Vagina (tissue), 2 donors: ENCODE measurements around the gene BACH1.

Source experiments
- CTCF ChIP-seq, 3 experiments: fragments of 450-650 bp in 2 of 3; fragments of 200-600 bp in 1 of 3; sonication (generic) in 1 of 3; IDR thresholded peaks; one replicate each; pipeline ENCODE4 v1.5.1; 2017 to 2019; ENCODE audit warnings: antibody characterized with exemption in 3 of 3, mild to moderate bottlenecking in 2 of 3, moderate library complexity in 2 of 3
- POLR2AphosphoS5 ChIP-seq, 2 donors: sonication (generic); formaldehyde crosslinking; IDR thresholded peaks; one replicate each; pipeline ENCODE4 v1.9.0; 2017; ENCODE audit warnings: antibody characterized with exemption in 2 of 2, mild to moderate bottlenecking in 2 of 2, low read depth in 1 of 2; ENCODE audit not compliant: insufficient read depth in 1 of 2

GRCh38 chr21:29321217-29321616, 22.5 kb downstream of the BACH1 start:
- TF ChIP-seq CTCF (IDR thresholded peaks at IDR 0.05) (no peak), POLR2AphosphoS5 (IDR thresholded peaks at IDR 0.05; ENCODE audit: insufficient read depth in 1 of 2, low read depth in 1 of 2) (no peak)
